Peyer's patch (tissue), 4 donors: ENCODE data around the gene TBC1D22B.

Experiments used
- CTCF ChIP-seq, 6 experiments: fragments of 450-650 bp in 4 of 6; fragments of 200-600 bp in 2 of 6; sonication (generic) in 1 of 6; IDR thresholded peaks; one replicate each; pipeline ENCODE4 v1.5.1; 2017 to 2019; ENCODE audit warnings: antibody characterized with exemption in 6 of 6, mild to moderate bottlenecking in 3 of 6, moderate library complexity in 1 of 6
- POLR2A ChIP-seq, 2 donors: fragments of 450-650 bp; IDR thresholded peaks; one replicate each; pipeline ENCODE4 v1.5.1; 2017; ENCODE audit warnings: antibody characterized with exemption in 2 of 2, mild to moderate bottlenecking in 2 of 2, moderate library complexity in 2 of 2

- TF ChIP-seq CTCF (IDR thresholded peaks at IDR 0.05) = no peak
- no peak for TF ChIP-seq POLR2A (IDR thresholded peaks at IDR 0.05)
These were observed 112.0 kb downstream of the TBC1D22B start for GRCh38 chr6:37369321-37370201.
